Keratinocyte (primary cell): ENCODE measurements around the gene PAX5. TPM values are rescaled to one million over a fixed set of nuclear protein-coding genes. Genes with fewer than 3 reads are reported as not detected.

Experiments
- DNase-seq: peaks from one replicate; pipeline ENCODE4 v3.0.0-alpha.2; 2011; ENCODE audit warnings: low read depth, missing footprints, low spot score
- FAIRE-seq: peaks from 2 replicates; lab custom pipeline; 2011; peaks lifted over from hg19 to GRCh38; lab: Jason Lieb, UNC
- H2AFZ ChIP-seq: 2 replicates; pipeline ENCODE4 v1.6.0; 2012; ENCODE audit warnings: low read length, control low read depth, inconsistent platforms; ENCODE audit not compliant: control insufficient read depth
- H3K27ac ChIP-seq: 2 replicates; pipeline ENCODE4 v1.5.1; 2011; ENCODE audit warnings: low read length; ENCODE audit not compliant: control insufficient read depth, insufficient read depth
- H3K27me3 ChIP-seq: 3 replicates; pipeline ENCODE4 v1.6.0; 2011; ENCODE audit warnings: low read length; ENCODE audit not compliant: control insufficient read depth, insufficient read depth; ENCODE audit errors: extremely low read depth
- H3K36me3 ChIP-seq, 2 experiments: 2 replicates in 1 of 2; 3 replicates in 1 of 2; pipeline ENCODE4 v1.5.1; 2011; ENCODE audit warnings: low read length in 2 of 2, mild to moderate bottlenecking in 1 of 2; ENCODE audit not compliant: control insufficient read depth in 2 of 2, insufficient read depth in 2 of 2; ENCODE audit errors: extremely low read depth in 1 of 2
- H3K4me1 ChIP-seq: 3 replicates; pipeline ENCODE4 v1.5.1; 2011; ENCODE audit warnings: low read length; ENCODE audit not compliant: control insufficient read depth, insufficient read depth; ENCODE audit errors: extremely low read depth
- H3K4me2 ChIP-seq: 3 replicates; pipeline ENCODE4 v1.6.0; 2011; ENCODE audit warnings: low read depth, low read length; ENCODE audit not compliant: control insufficient read depth, insufficient read depth; ENCODE audit errors: extremely low read depth
- H3K4me3 ChIP-seq, 3 experiments: fragments of 200-600 bp in 1 of 3; sonication (generic) in 1 of 3; 2 replicates in 2 of 3; 3 replicates in 1 of 3; pipeline ENCODE4 v1.5.1; 2011 to 2016; ENCODE audit warnings: low read length in 3 of 3, mild to moderate bottlenecking in 3 of 3, control low read depth in 2 of 3, inconsistent platforms in 1 of 3, low read depth in 1 of 3, mixed read lengths in 1 of 3, mixed run types in 1 of 3, moderate library complexity in 1 of 3; ENCODE audit not compliant: control insufficient read depth in 2 of 3, insufficient read depth in 2 of 3; ENCODE audit errors: extremely low read depth in 1 of 3
- H3K79me2 ChIP-seq: 2 replicates; pipeline ENCODE4 v1.6.0; 2012; ENCODE audit warnings: low read length; ENCODE audit not compliant: control insufficient read depth, insufficient read depth
- H3K9ac ChIP-seq: 3 replicates; pipeline ENCODE4 v1.6.0; 2011; ENCODE audit warnings: low read length; ENCODE audit not compliant: control insufficient read depth, insufficient read depth; ENCODE audit errors: extremely low read depth
- H3K9me1 ChIP-seq: 3 replicates; pipeline ENCODE4 v1.6.0; 2011; ENCODE audit warnings: low read length; ENCODE audit not compliant: control insufficient read depth, insufficient read depth; ENCODE audit errors: extremely low read depth
- H3K9me3 ChIP-seq: 2 replicates; pipeline ENCODE4 v1.5.1; 2012; ENCODE audit warnings: low read depth, low read length; ENCODE audit not compliant: control insufficient read depth
- H4K20me1 ChIP-seq: 3 replicates; pipeline ENCODE4 v1.6.0; 2011; ENCODE audit warnings: low read length; ENCODE audit not compliant: control insufficient read depth, insufficient read depth; ENCODE audit errors: extremely low read depth
- EZH2 ChIP-seq: IDR thresholded peaks from one replicate; pipeline ENCODE4 v1.6.1; 2012; ENCODE audit warnings: inconsistent platforms, mild to moderate bottlenecking, low read length, moderate library complexity
- dilution Hi-C: fragments of 300-500 bp; cut with MboI; formaldehyde crosslinking; loops from one replicate; pipeline ENCODE4 v1.7.0; 2020; ENCODE audit warnings: low sequenced_read_pairs; ENCODE audit not compliant: extremely low pct_ligation_motif_present
- polyA plus RNA-seq, 5 experiments: library from polyadenylated mRNA; depleted of rRNA in 3 of 5; stranded (reverse) in 3 of 5; stranded (forward) in 1 of 5; unstranded in 1 of 5; fragments of >200 nt; gene quantifications; 1 replicate in 1 of 5; 2 replicates in 3 of 5; 3 replicates in 1 of 5; pipeline versions ENCODE4 v1.2.1 to v1.2.3, GENCODE V29; 2011 to 2012; ENCODE audit warnings: missing spikeins in 2 of 5, low read depth in 1 of 5, low replicate concordance in 1 of 5
- TF ChIP-seq, protein P1 (sequence below), 3 experiments: IDR thresholded peaks in 1 of 3; conservative IDR thresholded peaks in 1 of 3; optimal IDR thresholded peaks in 1 of 3; 2 replicates in 2 of 3; 3 replicates in 1 of 3; pipeline versions ENCODE3 to v1.5.1; 2011; ENCODE audit warnings: low read length in 3 of 3, mild to moderate bottlenecking in 3 of 3, moderate library complexity in 2 of 3, control low read depth in 1 of 3, inconsistent platforms in 1 of 3; ENCODE audit not compliant: insufficient read depth in 2 of 3; ENCODE audit errors: extremely low read depth in 1 of 3

The PAX5 gene
- polyA plus RNA-seq, 1 donor (not counting 4 experiments of a cell fraction or from before 2014, with no cell fraction given), result not detected

GRCh38 chr9:36796671-36797419, 237.2 kb downstream of the PAX5 start:
- no peak for TF ChIP-seq EZH2
- TF ChIP-seq, protein P1, sequence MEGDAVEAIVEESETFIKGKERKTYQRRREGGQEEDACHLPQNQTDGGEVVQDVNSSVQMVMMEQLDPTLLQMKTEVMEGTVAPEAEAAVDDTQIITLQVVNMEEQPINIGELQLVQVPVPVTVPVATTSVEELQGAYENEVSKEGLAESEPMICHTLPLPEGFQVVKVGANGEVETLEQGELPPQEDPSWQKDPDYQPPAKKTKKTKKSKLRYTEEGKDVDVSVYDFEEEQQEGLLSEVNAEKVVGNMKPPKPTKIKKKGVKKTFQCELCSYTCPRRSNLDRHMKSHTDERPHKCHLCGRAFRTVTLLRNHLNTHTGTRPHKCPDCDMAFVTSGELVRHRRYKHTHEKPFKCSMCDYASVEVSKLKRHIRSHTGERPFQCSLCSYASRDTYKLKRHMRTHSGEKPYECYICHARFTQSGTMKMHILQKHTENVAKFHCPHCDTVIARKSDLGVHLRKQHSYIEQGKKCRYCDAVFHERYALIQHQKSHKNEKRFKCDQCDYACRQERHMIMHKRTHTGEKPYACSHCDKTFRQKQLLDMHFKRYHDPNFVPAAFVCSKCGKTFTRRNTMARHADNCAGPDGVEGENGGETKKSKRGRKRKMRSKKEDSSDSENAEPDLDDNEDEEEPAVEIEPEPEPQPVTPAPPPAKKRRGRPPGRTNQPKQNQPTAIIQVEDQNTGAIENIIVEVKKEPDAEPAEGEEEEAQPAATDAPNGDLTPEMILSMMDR (optimal IDR thresholded peaks at IDR 0.05 in 1 of 3, IDR thresholded peaks at IDR 0.05 in 1 of 3, conservative IDR thresholded peaks at IDR 0.05 in 1 of 3; ENCODE audit: extremely low read depth in 1 of 3, insufficient read depth in 2 of 3, low read length in 3 of 3), result no peak
- no peak overlapping the region for H3K4me3 ChIP-seq

DNA sequence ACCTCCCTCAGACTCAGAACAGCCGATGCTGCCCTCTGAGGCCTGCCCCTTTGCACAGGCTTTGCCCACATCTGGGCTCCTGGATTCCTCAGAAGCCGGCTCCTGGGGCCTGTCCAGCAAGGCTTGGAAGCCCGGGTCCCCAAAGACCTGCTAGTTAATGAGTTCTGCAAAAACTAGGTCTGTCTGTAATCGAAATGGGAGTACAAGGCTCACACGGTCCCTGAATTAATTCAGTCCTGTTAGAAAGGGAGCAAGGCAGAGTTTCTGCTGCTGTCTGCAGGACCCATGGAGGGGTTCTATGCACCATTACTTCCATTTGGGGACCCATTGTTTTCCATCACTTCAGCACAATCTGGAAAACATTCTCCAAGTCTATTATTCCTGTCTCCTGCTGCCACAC, 239.6 kb downstream of the PAX5 start:
- FAIRE-seq, result no peak
- dilution Hi-C loops, result no loop called here
- no peak overlapping the region for H3K4me3 ChIP-seq

More at GRCh38 chr9:36796671-36797419, 237.2 kb downstream of the PAX5 start:
- H3K4me1 ChIP-seq, result no peaks in the 10 kb centered on the region
- H3K9me3 ChIP-seq, result peaks cover 2% of the 10 kb centered on the region
- H3K27ac ChIP-seq, result no peak overlapping the region
- H3K9me1 ChIP-seq, result no peaks in the 10 kb centered on the region
- no peak overlapping the region for H3K9ac ChIP-seq
- H3K27me3 ChIP-seq, result peaks cover 6% of the 10 kb centered on the region
- no peak for FAIRE-seq
- dilution Hi-C loops, result no loop called here
- no peak overlapping the region for H2AFZ ChIP-seq
- H3K36me3 ChIP-seq, result no peaks in the 10 kb centered on the region
- H3K79me2 ChIP-seq, result no peaks in the 10 kb centered on the region
- H4K20me1 ChIP-seq, result no peaks in the 10 kb centered on the region
- no peak overlapping the region for H3K4me2 ChIP-seq
- DNase-seq, result no peak

More for the DNA sequence above, 239.6 kb downstream of the PAX5 start:
- H3K9ac ChIP-seq, result no peak overlapping the region
- no peak overlapping the region for H2AFZ ChIP-seq
- H3K9me3 ChIP-seq, result peaks cover 2% of the 10 kb centered on the region
- H3K36me3 ChIP-seq, result no peaks in the 10 kb centered on the region
- no peak for DNase-seq
- peaks cover 6% of the 10 kb centered on the region for H3K27me3 ChIP-seq
- no peaks in the 10 kb centered on the region for H3K9me1 ChIP-seq
- H3K4me2 ChIP-seq, result no peak overlapping the region
- no peaks in the 10 kb centered on the region for H3K4me1 ChIP-seq
- H4K20me1 ChIP-seq, result no peaks in the 10 kb centered on the region
- H3K27ac ChIP-seq, result no peak overlapping the region
- no peaks in the 10 kb centered on the region for H3K79me2 ChIP-seq
- TF ChIP-seq, protein P1 (optimal IDR thresholded peaks at IDR 0.05 in 1 of 3, IDR thresholded peaks at IDR 0.05 in 1 of 3, conservative IDR thresholded peaks at IDR 0.05 in 1 of 3; ENCODE audit: extremely low read depth in 1 of 3, insufficient read depth in 2 of 3, low read length in 3 of 3), result no peak
- no peak for TF ChIP-seq EZH2
